ENCODE measurements around the gene BCHE. TPM values are rescaled to one million over a fixed set of nuclear protein-coding genes. Genes with fewer than 3 reads are reported as not detected.

Gene BCHE
- total and polyA plus RNA-seq, 2 of the 13 experiments (the other 11 are each of a cell fraction or from before 2014, with no cell fraction given), result not detected

DNA sequence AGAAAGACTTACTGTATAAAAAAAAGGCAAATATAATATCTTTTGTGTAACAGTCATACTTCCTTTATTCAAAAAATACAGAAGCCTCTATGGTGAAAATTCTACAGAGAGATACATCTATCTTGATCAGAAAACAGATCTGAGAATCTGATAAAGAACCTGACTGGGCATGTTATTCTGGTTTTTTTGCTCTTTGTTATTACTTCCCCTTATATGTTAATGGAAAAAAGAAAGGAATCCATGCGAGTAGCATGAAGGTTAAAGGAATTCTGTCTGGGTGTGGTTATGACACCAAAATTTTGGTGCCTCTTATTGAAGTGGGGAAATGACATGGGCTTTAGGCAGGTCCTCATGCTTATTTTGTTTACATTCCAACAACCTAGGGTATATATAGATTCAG, 81.7 kb downstream of the BCHE start:
- FAIRE-seq (no peak), DNase-seq (ENCODE audit: low spot score) (no peak), ATAC-seq (no peak)
- Histone ChIP-seq H3K36me3 (replicated peaks in 1 of 2; ENCODE audit: control insufficient read depth in 1 of 2, insufficient read depth in 2 of 2, low read length in 2 of 2) (no peaks in the 10 kb centered on the region), H3K4me3 (replicated peaks in 1 of 3; ENCODE audit: insufficient read depth in 1 of 3, low read depth in 2 of 3, low read length in 3 of 3) (no peak overlapping the region), H3K9ac (ENCODE audit: insufficient read depth, low read depth, low read length) (no peak overlapping the region), H3K4me2 (ENCODE audit: low read depth, low read length) (no peak overlapping the region), H3K27ac (ENCODE audit: extremely low read length, insufficient read depth, low read length) (no peak overlapping the region), H3K27me3 (ENCODE audit: control insufficient read depth in 1 of 2, insufficient read depth in 2 of 2, low read length in 2 of 2) (no peaks in the 10 kb centered on the region; a peak in 1 of 5 replicates), H3K9me3 (ENCODE audit: low read length) (no peaks in the 10 kb centered on the region), H4K20me1 (ENCODE audit: insufficient read depth, low read length) (no peaks in the 10 kb centered on the region), H2AFZ (ENCODE audit: low read length) (no peak overlapping the region), H3K4me1 (ENCODE audit: insufficient read depth, low read length) (no peaks in the 10 kb centered on the region), H3K79me2 (ENCODE audit: insufficient read depth, low read length) (no peaks in the 10 kb centered on the region)
- intact Hi-C loops (cut with micrococcal nuclease; ENCODE audit: unreplicated experiment), result no loop called here
- in situ Hi-C loops (cut with HindIII; ENCODE audit: extremely low pct_ligation_motif_present, low pct_unique_long_range_greater_than_20kb), result no loop called here
- ChIA-PET CTCF (ENCODE audit: low intra/inter-chr PET ratio, low total read pairs) (no interaction called here), POLR2A (no interaction called here)
- BruUV-seq (replicated peaks), result no TSS peak
- 0% methylated on average over 1 of the region's 1 CpG for WGBS (ENCODE audit: low lambda C conversion rate)
- TF ChIP-seq ONECUT2 (CRISPR knock-in tag; IDR thresholded peaks at IDR 0.05) (no peak), ETV5 (CRISPR knock-in tag; IDR thresholded peaks at IDR 0.05; ENCODE audit: borderline replicate concordance) (no peak), KDM3A (CRISPR knock-in tag; IDR thresholded peaks at IDR 0.05; ENCODE audit: low read depth) (no peak), ZNF343 (CRISPR knock-in tag; IDR thresholded peaks at IDR 0.05) (no peak), ZNF335 (CRISPR knock-in tag; IDR thresholded peaks at IDR 0.05) (no peak), ZSCAN25 (CRISPR knock-in tag; IDR thresholded peaks at IDR 0.05) (no peak), GATA4 (IDR thresholded peaks at IDR 0.05; ENCODE audit: borderline replicate concordance, low read depth) (no peak), ZNF367 (CRISPR knock-in tag; IDR thresholded peaks at IDR 0.05; ENCODE audit: borderline replicate concordance) (no peak), IRX3 (CRISPR knock-in tag; IDR thresholded peaks at IDR 0.05; ENCODE audit: borderline replicate concordance, low read depth) (no peak), ZNF782 (CRISPR knock-in tag; IDR thresholded peaks at IDR 0.05; ENCODE audit: borderline replicate concordance) (no peak), TEAD2 (CRISPR knock-in tag; IDR thresholded peaks at IDR 0.05) (no peak), BRF2 (CRISPR knock-in tag; IDR thresholded peaks at IDR 0.05) (no peak), XRCC5 (optimal IDR thresholded peaks at IDR 0.05; ENCODE audit: low read length) (no peak)
- TF ChIP-seq, protein P1, sequence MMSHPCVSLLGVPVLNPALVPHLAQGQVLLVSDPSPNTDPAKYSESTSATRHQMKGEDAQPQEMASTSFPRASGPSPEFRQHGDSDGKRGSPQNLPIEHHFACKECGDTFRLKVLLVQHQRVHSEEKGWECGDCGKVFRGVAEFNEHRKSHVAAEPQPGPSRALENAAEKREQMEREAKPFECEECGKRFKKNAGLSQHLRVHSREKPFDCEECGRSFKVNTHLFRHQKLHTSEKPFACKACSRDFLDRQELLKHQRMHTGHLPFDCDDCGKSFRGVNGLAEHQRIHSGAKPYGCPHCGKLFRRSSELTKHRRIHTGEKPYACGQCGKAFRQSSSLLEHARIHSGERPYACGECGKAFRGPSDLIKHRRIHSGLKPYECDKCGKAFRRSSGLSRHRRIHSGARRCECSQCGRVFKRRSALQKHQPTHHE (CRISPR knock-in tag; IDR thresholded peaks at IDR 0.05; ENCODE audit: borderline replicate concordance), result no peak
